Naive thymus-derived CD4-positive, alpha-beta T cell (primary cell): ENCODE data around the gene ARHGAP1. TPM values are rescaled to one million over a fixed set of nuclear protein-coding genes. Genes with fewer than 3 reads are reported as not detected.
A peak's percentile ranks its signal among the peaks of the same experiment; 100 is the strongest.

ENCODE experiments used
- ATAC-seq: fragments of 150-1000 bp; cut with Tn5 transposase; 2 replicates; pipeline ENCODE4 v1.10.0; 2021; ENCODE audit warnings: mild to moderate bottlenecking, moderate library complexity
- CTCF ChIA-PET: fragments of 350-600 bp; sonication (Branson Sonifier 250); formaldehyde crosslinking; loops from one replicate; lab custom pipeline; 2021; ENCODE audit warnings: antibody characterized with exemption; lab: Charles Lee
- POLR2A ChIA-PET: fragments of 350-600 bp; sonication (Branson Sonifier 250); formaldehyde crosslinking; loops from one replicate; lab custom pipeline; 2021; ENCODE audit warnings: antibody characterized with exemption, inconsistent platforms; lab: Charles Lee
- DNase-seq, 9 donors: peaks; one replicate each; pipeline versions ENCODE4 v3.0.0 to v3.0.0-alpha.2; 2020 to 2022; ENCODE audit warnings: mixed read lengths in 1 of 9
- H3K27ac ChIP-seq: one replicate; pipeline ENCODE4 v1.7.0; 2013; ENCODE audit warnings: mild to moderate bottlenecking, low read depth, low read length, moderate library complexity
- H3K27me3 ChIP-seq, 2 donors: one replicate each; pipeline ENCODE4 v1.7.0; 2013; ENCODE audit warnings: low read length in 2 of 2, mild to moderate bottlenecking in 2 of 2, moderate library complexity in 2 of 2; ENCODE audit not compliant: control insufficient read depth in 2 of 2, insufficient read depth in 2 of 2
- H3K36me3 ChIP-seq, 3 experiments: 1 replicate in 2 of 3; 2 replicates in 1 of 3; pipeline ENCODE4 v1.7.0; 2013; ENCODE audit warnings: low read length in 3 of 3, mild to moderate bottlenecking in 3 of 3, moderate library complexity in 1 of 3; ENCODE audit not compliant: insufficient read depth in 3 of 3, control insufficient read depth in 2 of 3
- H3K4me1 ChIP-seq, 2 donors: one replicate each; pipeline ENCODE4 v1.7.0; 2013; ENCODE audit warnings: low read length in 2 of 2, mild to moderate bottlenecking in 2 of 2, moderate library complexity in 1 of 2; ENCODE audit not compliant: control insufficient read depth in 2 of 2, insufficient read depth in 2 of 2
- H3K4me3 ChIP-seq: 2 replicates; pipeline ENCODE4 v1.7.0; 2013; ENCODE audit warnings: mild to moderate bottlenecking, low read length
- H3K9me3 ChIP-seq, 3 experiments: 1 replicate in 2 of 3; 2 replicates in 1 of 3; pipeline ENCODE4 v1.7.0; 2013; ENCODE audit warnings: low read length in 3 of 3; ENCODE audit not compliant: control insufficient read depth in 2 of 3
- H3K27ac Mint-ChIP-seq, 9 donors: one replicate each; pipeline ENCODE4 v1.8.0; 2020 to 2022; ENCODE audit warnings: mixed read lengths in 9 of 9, mild to moderate bottlenecking in 8 of 9, moderate library complexity in 5 of 9, inconsistent platforms in 2 of 9
- H3K27me3 Mint-ChIP-seq, 5 donors: one replicate each; pipeline ENCODE4 v1.8.0; 2021 to 2022; ENCODE audit warnings: mixed read lengths in 5 of 5, mild to moderate bottlenecking in 1 of 5
- H3K36me3 Mint-ChIP-seq, 5 donors: one replicate each; pipeline ENCODE4 v1.8.0; 2020 to 2022; ENCODE audit warnings: mixed read lengths in 5 of 5, mild to moderate bottlenecking in 3 of 5, inconsistent platforms in 1 of 5
- H3K4me1 Mint-ChIP-seq, 7 donors: one replicate each; pipeline ENCODE4 v1.8.0; 2020 to 2022; ENCODE audit warnings: mixed read lengths in 7 of 7, mild to moderate bottlenecking in 3 of 7, inconsistent platforms in 1 of 7
- H3K4me3 Mint-ChIP-seq, 10 donors: one replicate each; pipeline ENCODE4 v1.8.0; 2020 to 2022; ENCODE audit warnings: mild to moderate bottlenecking in 10 of 10, mixed read lengths in 10 of 10, moderate library complexity in 6 of 10, inconsistent platforms in 2 of 10
- H3K9me3 Mint-ChIP-seq, 11 donors: one replicate each; pipeline ENCODE4 v1.8.0; 2020 to 2022; ENCODE audit warnings: mixed read lengths in 11 of 11, mild to moderate bottlenecking in 4 of 11, inconsistent platforms in 1 of 11, moderate library complexity in 1 of 11
- intact Hi-C, 2 donors: fragments of 100-400 bp; cut with micrococcal nuclease; formaldehyde crosslinking; loops; one replicate each; pipeline ENCODE4 v1.15.1; 2023
- polyA plus RNA-seq, 2 donors: library from polyadenylated mRNA; unstranded; fragments of 300-500 nt; fragmentation: Illumina TruSeq; gene quantifications; one replicate each; pipeline ENCODE4 v1.2.3, GENCODE V29; 2021
- total RNA-seq, 6 experiments: library from RNA in 5 of 6; stranded (reverse) in 5 of 6; gene quantifications; 1 replicate in 5 of 6; 2 replicates in 1 of 6; pipeline ENCODE4 v1.2.3 and lab custom pipeline; 2021 to 2026

ARHGAP1 gene
- total and polyA plus RNA-seq, 7 experiments from 2014 or later = 44.2 to 82.5 (median 64.6) TPM

DNA sequence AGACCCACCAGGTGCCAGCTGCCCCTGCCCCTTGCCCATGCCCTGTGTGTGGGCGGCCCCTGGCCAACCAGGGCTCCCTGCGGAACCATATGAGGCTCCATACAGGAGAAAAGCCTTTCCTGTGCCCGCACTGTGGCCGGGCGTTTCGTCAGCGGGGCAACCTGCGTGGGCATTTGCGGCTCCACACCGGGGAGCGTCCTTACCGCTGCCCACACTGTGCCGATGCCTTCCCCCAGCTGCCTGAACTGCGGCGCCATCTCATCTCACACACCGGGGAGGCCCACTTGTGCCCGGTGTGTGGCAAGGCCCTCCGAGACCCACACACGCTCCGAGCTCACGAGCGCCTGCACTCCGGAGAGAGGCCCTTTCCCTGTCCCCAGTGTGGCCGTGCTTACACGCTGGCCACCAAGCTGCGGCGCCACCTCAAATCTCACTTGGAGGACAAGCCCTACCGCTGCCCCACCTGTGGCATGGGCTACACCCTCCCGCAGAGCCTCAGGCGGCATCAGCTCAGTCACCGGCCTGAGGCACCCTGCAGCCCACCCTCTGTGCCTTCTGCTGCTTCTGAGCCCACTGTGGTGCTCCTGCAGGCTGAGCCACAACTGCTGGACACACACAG lies 4.8 kb upstream of the ARHGAP1 start:
- intact Hi-C loops = loop anchor here in 1 of 2 donors (10.0 kb wide), 1 partner anchor 1350 kb away; no protein-coding TSS in a partner anchor
- Mint-ChIP-seq H3K9me3 (peaks cover 0 to 2% (median 0%) of the 10 kb centered on the region in 11 donors), H3K4me1 (peaks cover 17 to 39% (median 29%) of the 10 kb centered on the region in 7 donors), H3K27me3 (peaks cover 0 to 5% (median 0%) of the 10 kb centered on the region in 5 donors), H3K36me3 (peaks cover 5 to 44% (median 26%) of the 10 kb centered on the region in 5 donors), H3K4me3 (no peak overlapping the region), H3K27ac (no peak overlapping the region)
- H3K27ac ChIP-seq = no peak overlapping the region
- CTCF ChIA-PET = no interaction called here
- H3K27me3 ChIP-seq = no peaks in the 10 kb centered on the region
- no peak overlapping the region for H3K4me3 ChIP-seq
- H3K9me3 ChIP-seq = no peaks in the 10 kb centered on the region
- peaks cover 13% of the 10 kb centered on the region in 2 donors for H3K4me1 ChIP-seq
- no peak for ATAC-seq
- H3K36me3 ChIP-seq = peaks cover 5 to 58% (median 14%) of the 10 kb centered on the region in 3 experiments
- DNase-seq = no peak
- POLR2A ChIA-PET = no interaction called here

- H3K4me1 ChIP-seq = peaks cover 33 to 38% of the 10 kb centered on the region in 2 donors
- H3K4me1 Mint-ChIP-seq = peaks cover 39 to 64% (median 47%) of the 10 kb centered on the region in 7 donors
- no peaks in the 10 kb centered on the region for H3K27me3 ChIP-seq
- peaks cover 0 to 5% (median 0%) of the 10 kb centered on the region in 5 donors for H3K27me3 Mint-ChIP-seq
- peak in 1 of 9 donors; percentile 34 for DNase-seq
- peak overlapping the region; percentile 95 for H3K4me3 ChIP-seq
- H3K27ac ChIP-seq = peak overlapping the region; percentile 75
- intact Hi-C loops = loop anchor here (2.0 to 10.0 kb wide), 10 partner anchors 236 to 1346 kb away; partner anchors contain the start of genes ACP2 (in 1 of the 2), CRY2 (in 1 of the 2), CSTPP1 (in 1 of the 2) and DGKZ (in 1 of the 2)
- H3K36me3 Mint-ChIP-seq = peaks cover 5 to 32% (median 15%) of the 10 kb centered on the region in 5 donors
- peak overlapping the region; percentile 82 to 98 (median 96) for H3K27ac Mint-ChIP-seq
- CTCF ChIA-PET = interaction anchor here (1.0 to 4.3 kb wide), 3 partner anchors 8 to 31 kb away, joined by 3 to 20 read pairs (median 10); no protein-coding TSS in a partner anchor
- ATAC-seq = no peak
- H3K9me3 ChIP-seq = no peaks in the 10 kb centered on the region
- H3K36me3 ChIP-seq = peaks cover 5 to 48% (median 14%) of the 10 kb centered on the region in 3 experiments
- H3K4me3 Mint-ChIP-seq = peak overlapping the region; percentile 91 to 100 (median 99)
- POLR2A ChIA-PET = interaction anchor here (0.8 to 12.4 kb wide), 9 partner anchors 15 to 854 kb away, joined by 3 to 135 read pairs (median 4); partner anchors contain the start of genes ACP2, AMBRA1, ATG13 and CRY2
- H3K9me3 Mint-ChIP-seq = peaks cover 0 to 2% (median 0%) of the 10 kb centered on the region in 11 donors
Observed at GRCh38 chr11:46701078-46701654, 747 bp upstream of the ARHGAP1 start.

GRCh38 chr11:46698597-46698996 lies 1.8 kb downstream of the ARHGAP1 start:
- H3K9me3 Mint-ChIP-seq = peaks cover 0 to 2% (median 0%) of the 10 kb centered on the region in 11 donors
- no peaks in the 10 kb centered on the region for H3K27me3 ChIP-seq
- no peaks in the 10 kb centered on the region for H3K9me3 ChIP-seq
- ATAC-seq (no peak), DNase-seq (no peak)
- H3K27ac Mint-ChIP-seq = peak overlapping the region; percentile 10 to 85 (median 60)
- intact Hi-C loops = loop anchor here in 1 of 2 donors (5.0 kb wide), 1 partner anchor 861 kb away; no protein-coding TSS in a partner anchor
- POLR2A ChIA-PET = interaction anchor here (0.6 to 12.4 kb wide), 4 partner anchors 15 to 113 kb away, joined by 3 to 135 read pairs (median 3); no protein-coding TSS in a partner anchor
- H3K27ac ChIP-seq = peak overlapping the region; percentile 34
- peaks cover 0 to 5% (median 0%) of the 10 kb centered on the region in 5 donors for H3K27me3 Mint-ChIP-seq
- H3K36me3 ChIP-seq = peaks cover 15 to 50% (median 35%) of the 10 kb centered on the region in 3 experiments
- peaks cover 33 to 38% of the 10 kb centered on the region in 2 donors for H3K4me1 ChIP-seq
- peaks cover 4 to 40% (median 12%) of the 10 kb centered on the region in 5 donors for H3K36me3 Mint-ChIP-seq
- no peak overlapping the region for H3K4me3 ChIP-seq
- H3K4me3 Mint-ChIP-seq = peak overlapping the region; percentile 91 to 100 (median 99)
- peaks cover 48 to 82% (median 56%) of the 10 kb centered on the region in 7 donors for H3K4me1 Mint-ChIP-seq
- CTCF ChIA-PET = interaction anchor here (0.7 to 4.3 kb wide), 3 partner anchors 15 to 28 kb away, joined by 3 to 20 read pairs (median 4); no protein-coding TSS in a partner anchor

GRCh38 chr11:46697723-46698122 lies 2.7 kb downstream of the ARHGAP1 start:
- POLR2A ChIA-PET = interaction anchor here (0.6 to 12.4 kb wide), 5 partner anchors 13 to 780 kb away, joined by 3 to 135 read pairs (median 3); partner anchors contain the start of gene PEX16
- Mint-ChIP-seq H3K27me3 (peaks cover 0 to 5% (median 0%) of the 10 kb centered on the region in 5 donors), H3K4me3 (peak overlapping the region in 8 of 10 donors; percentile 3 to 100 (median 62)), H3K4me1 (peaks cover 42 to 73% (median 47%) of the 10 kb centered on the region in 7 donors), H3K36me3 (peaks cover 0 to 32% (median 8%) of the 10 kb centered on the region in 5 donors), H3K9me3 (peaks cover 0 to 2% (median 0%) of the 10 kb centered on the region in 11 donors), H3K27ac (peak overlapping the region in 8 of 9 donors; percentile 35 to 81 (median 71))
- H3K9me3 ChIP-seq = no peaks in the 10 kb centered on the region
- H3K36me3 ChIP-seq = peaks cover 15 to 48% (median 32%) of the 10 kb centered on the region in 3 experiments
- H3K4me1 ChIP-seq = peaks cover 31 to 38% of the 10 kb centered on the region in 2 donors
- H3K27ac ChIP-seq = no peak overlapping the region
- DNase-seq (no peak), ATAC-seq (no peak)
- H3K27me3 ChIP-seq = no peaks in the 10 kb centered on the region
- no peak overlapping the region for H3K4me3 ChIP-seq
- CTCF ChIA-PET = interaction anchor here (1.0 kb wide), 1 partner anchor 19 kb away, joined by 3 read pairs; no protein-coding TSS in a partner anchor
- intact Hi-C loops = loop anchor here in 1 of 2 donors (5.0 kb wide), 1 partner anchor 860 kb away; no protein-coding TSS in a partner anchor

GRCh38 chr11:46697303-46697702 lies 3.1 kb downstream of the ARHGAP1 start:
- peaks cover 38 to 69% (median 43%) of the 10 kb centered on the region in 7 donors for H3K4me1 Mint-ChIP-seq
- Histone ChIP-seq H3K9me3 (no peaks in the 10 kb centered on the region), H3K36me3 (peaks cover 15 to 47% (median 28%) of the 10 kb centered on the region in 3 experiments), H3K27ac (no peak overlapping the region), H3K4me3 (no peak overlapping the region), H3K4me1 (peaks cover 27 to 35% of the 10 kb centered on the region in 2 donors), H3K27me3 (no peaks in the 10 kb centered on the region)
- peaks cover 0 to 2% (median 0%) of the 10 kb centered on the region in 11 donors for H3K9me3 Mint-ChIP-seq
- intact Hi-C loops = loop anchor here in 1 of 2 donors (5.0 kb wide), 1 partner anchor 860 kb away; no protein-coding TSS in a partner anchor
- POLR2A ChIA-PET = interaction anchor here (0.6 to 12.4 kb wide), 6 partner anchors 11 to 1164 kb away, joined by 3 to 135 read pairs (median 3); partner anchors contain the start of gene PEX16
- ATAC-seq (no peak), DNase-seq (no peak)
- peaks cover 0 to 5% (median 0%) of the 10 kb centered on the region in 5 donors for H3K27me3 Mint-ChIP-seq
- CTCF ChIA-PET = interaction anchor here (1.0 to 1.1 kb wide), 2 partner anchors 19 to 80 kb away, joined by 3 read pairs; partner anchors contain the start of genes ATG13 and HARBI1
- peak overlapping the region in 7 of 10 donors; percentile 3 to 91 (median 56) for H3K4me3 Mint-ChIP-seq
- peak overlapping the region in 5 of 9 donors; percentile 35 to 81 (median 76) for H3K27ac Mint-ChIP-seq
- H3K36me3 Mint-ChIP-seq = peaks cover 0 to 28% (median 8%) of the 10 kb centered on the region in 5 donors
